Neural cell (in vitro differentiated cells): ENCODE measurements around the gene PTPRZ1. TPM values are rescaled to one million over a fixed set of nuclear protein-coding genes. Genes with fewer than 3 reads are reported as not detected.

Experiments
- H2AFZ ChIP-seq: fragments of 200-600, 300-800 bp; sonication (generic), shearing (Covaris generic); 2 replicates; pipeline ENCODE4 v1.6.0; 2014; ENCODE audit warnings: low read depth, mild to moderate bottlenecking, antibody characterized with exemption, low read length, moderate library complexity
- H3F3A ChIP-seq: fragments of 200-600 bp; shearing (Covaris generic); 2 replicates; pipeline ENCODE4 v1.6.1; 2016; ENCODE audit warnings: mild to moderate bottlenecking, moderate library complexity, mixed read lengths, antibody characterized with exemption, low read length; ENCODE audit not compliant: insufficient read depth, poor library complexity, severe bottlenecking
- H3K27ac ChIP-seq: fragments of 200-600, 300-800 bp; sonication (generic), shearing (Covaris generic); 2 replicates; pipeline ENCODE4 v1.5.1; 2014; ENCODE audit warnings: mild to moderate bottlenecking, low read length, moderate library complexity
- H3K27me3 ChIP-seq: fragments of 300-800, 200-600 bp; sonication (generic), shearing (Covaris generic); 2 replicates; pipeline ENCODE4 v1.6.0; 2014; ENCODE audit warnings: mild to moderate bottlenecking, low read depth, low read length, moderate library complexity; ENCODE audit not compliant: insufficient read depth
- H3K36me3 ChIP-seq: fragments of 300-800, 200-600 bp; sonication (generic), shearing (Covaris generic); 2 replicates; pipeline ENCODE4 v1.5.1; 2014; ENCODE audit warnings: mild to moderate bottlenecking, antibody characterized with exemption, low read length, moderate library complexity; ENCODE audit not compliant: insufficient read depth
- H3K4me2 ChIP-seq: fragments of 300-800, 200-600 bp; sonication (generic), shearing (Covaris generic); 2 replicates; pipeline ENCODE4 v1.6.0; 2014; ENCODE audit warnings: mild to moderate bottlenecking, low read length
- H3K4me3 ChIP-seq: fragments of 300-800, 200-600 bp; sonication (generic), shearing (Covaris generic); 2 replicates; pipeline ENCODE4 v1.5.1; 2014; ENCODE audit warnings: mild to moderate bottlenecking, low read length, moderate library complexity
- H3K79me2 ChIP-seq: fragments of 200-600 bp; shearing (Covaris generic); replicated peaks from 2 replicates; pipeline ENCODE4 v1.6.0; 2014; ENCODE audit warnings: mild to moderate bottlenecking, low read length, moderate library complexity; ENCODE audit not compliant: insufficient read depth
- H3K9ac ChIP-seq: fragments of 300-800, 200-600 bp; sonication (generic), shearing (Covaris generic); 2 replicates; pipeline ENCODE4 v1.6.1; 2016; ENCODE audit warnings: mild to moderate bottlenecking, low read length, mixed read lengths
- H3K9me2 ChIP-seq: fragments of 200-600 bp; shearing (Covaris generic); 2 replicates; pipeline ENCODE4 v1.6.1; 2016; ENCODE audit warnings: mild to moderate bottlenecking, low read length, mixed read lengths; ENCODE audit not compliant: insufficient read depth
- H3K9me3 ChIP-seq: fragments of 200-600, 300-800 bp; sonication (generic), shearing (Covaris generic); 2 replicates; pipeline ENCODE4 v1.6.1; 2016; ENCODE audit warnings: mild to moderate bottlenecking, mixed run types, low read length, moderate library complexity, mixed read lengths
- H4K20me1 ChIP-seq: fragments of 200-600 bp; shearing (Covaris generic); 2 replicates; pipeline ENCODE4 v1.6.1; 2016; ENCODE audit warnings: mild to moderate bottlenecking, mixed run types; ENCODE audit not compliant: insufficient read depth
- CTCF ChIP-seq: fragments of 450-650 bp; IDR thresholded peaks from 2 replicates; pipeline ENCODE4 v1.5.1; 2014; ENCODE audit warnings: antibody characterized with exemption, mild to moderate bottlenecking, moderate library complexity; ENCODE audit not compliant: poor library complexity, severe bottlenecking
- EP300 ChIP-seq: fragments of 450-650 bp; conservative IDR thresholded peaks from 2 replicates; pipeline ENCODE4 v1.6.1; 2014; ENCODE audit warnings: antibody characterized with exemption, mild to moderate bottlenecking, moderate library complexity; ENCODE audit not compliant: poor library complexity, severe bottlenecking
- EZH2 ChIP-seq: fragments of 200-600, 300-800 bp; shearing (Covaris generic), sonication (generic); IDR thresholded peaks from 2 replicates; pipeline ENCODE4 v1.6.1; 2014; ENCODE audit warnings: antibody characterized with exemption, low read length, borderline replicate concordance, mild to moderate bottlenecking; ENCODE audit not compliant: insufficient read depth, poor library complexity, severe bottlenecking
- MXI1 ChIP-seq: fragments of 450-650 bp; conservative IDR thresholded peaks from 2 replicates; pipeline ENCODE4 v1.6.1; 2014; ENCODE audit warnings: antibody characterized with exemption, mild to moderate bottlenecking; ENCODE audit not compliant: poor library complexity, severe bottlenecking
- POLR2AphosphoS5 ChIP-seq: IDR thresholded peaks from 2 replicates; pipeline ENCODE4 v1.6.1; 2012
- RAD21 ChIP-seq: fragments of 450-650 bp; conservative IDR thresholded peaks from 2 replicates; pipeline ENCODE4 v1.6.1; 2014; ENCODE audit warnings: antibody characterized with exemption, mild to moderate bottlenecking, moderate library complexity
- REST ChIP-seq: IDR thresholded peaks from 2 replicates; pipeline ENCODE4 v1.6.1; 2012; ENCODE audit warnings: borderline replicate concordance
- SMC3 ChIP-seq: fragments of 450-650 bp; conservative IDR thresholded peaks from 2 replicates; pipeline ENCODE4 v1.6.1; 2014; ENCODE audit warnings: antibody characterized with exemption, mild to moderate bottlenecking, moderate library complexity; ENCODE audit not compliant: poor library complexity
- TAF1 ChIP-seq: IDR thresholded peaks from 2 replicates; pipeline ENCODE4 v1.6.1; 2012; ENCODE audit warnings: low read depth
- polyA plus RNA-seq: library from polyadenylated mRNA; depleted of rRNA; stranded (reverse); fragments of >200 nt; gene quantifications from 2 replicates; pipeline ENCODE4 v1.2.3, GENCODE V29; 2014

The PTPRZ1 gene
- polyA plus RNA-seq, 1 donor from 2014 or later: 11.8 TPM

DNA sequence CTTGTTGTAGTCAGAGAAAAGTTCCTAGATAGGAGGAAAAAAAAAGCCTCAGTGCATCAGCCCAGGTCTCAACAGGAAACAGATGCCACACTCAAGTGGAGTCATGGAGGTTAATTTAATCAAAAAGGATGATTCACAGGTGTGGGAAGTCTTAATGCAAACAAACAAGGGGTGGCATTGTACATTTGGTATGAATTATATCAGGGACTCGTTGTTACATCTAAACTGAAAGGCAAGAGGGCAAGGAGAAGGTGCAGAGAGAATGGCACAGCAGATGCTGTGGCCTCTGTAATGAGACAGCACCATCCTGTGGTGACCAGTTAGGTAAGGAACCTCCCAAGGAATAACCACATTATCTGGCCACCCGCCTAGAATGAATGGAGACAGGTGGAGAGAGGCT, 133.7 kb downstream of the PTPRZ1 start:
- Histone ChIP-seq H3K9me2 (no peaks in the 10 kb centered on the region), H3K9me3 (no peaks in the 10 kb centered on the region), H3K9ac (no peak overlapping the region), H3K27me3 (no peaks in the 10 kb centered on the region), H3K4me3 (no peak overlapping the region), H3K4me2 (no peak overlapping the region), H4K20me1 (no peaks in the 10 kb centered on the region), H3K36me3 (peaks cover 9% of the 10 kb centered on the region), H3F3A (no peaks in the 10 kb centered on the region), H2AFZ (no peak overlapping the region), H3K79me2 (no peaks in the 10 kb centered on the region), H3K27ac (no peak overlapping the region)
- TF ChIP-seq TAF1: no peak
- no peak for TF ChIP-seq SMC3
- TF ChIP-seq CTCF: no peak

DNA sequence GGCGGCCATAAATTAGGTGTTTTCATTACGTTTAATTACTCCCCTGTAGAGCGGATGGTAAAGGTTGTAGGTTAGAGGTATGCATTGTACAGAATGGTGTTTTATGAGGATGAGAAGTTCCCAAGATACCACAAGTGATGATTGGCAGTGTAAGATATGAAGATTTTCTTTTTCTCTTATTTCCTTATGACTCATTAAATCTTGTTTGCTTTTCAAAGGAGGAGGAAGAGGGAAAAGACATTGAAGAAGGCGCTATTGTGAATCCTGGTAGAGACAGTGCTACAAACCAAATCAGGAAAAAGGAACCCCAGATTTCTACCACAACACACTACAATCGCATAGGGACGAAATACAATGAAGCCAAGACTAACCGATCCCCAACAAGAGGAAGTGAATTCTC, 137.2 kb downstream of the PTPRZ1 start:
- H3K4me3 ChIP-seq: no peak overlapping the region

More for the DNA sequence above, 137.2 kb downstream of the PTPRZ1 start:
- no peak overlapping the region for H3K27ac ChIP-seq
- TF ChIP-seq REST (no peak), CTCF (no peak), MXI1 (no peak), POLR2AphosphoS5 (no peak), EP300 (no peak), SMC3 (no peak), TAF1 (no peak), EZH2 (no peak), RAD21 (no peak)
- H3K36me3 ChIP-seq: peaks cover 9% of the 10 kb centered on the region
- H3K9ac ChIP-seq: no peak overlapping the region
- no peaks in the 10 kb centered on the region for H3K9me3 ChIP-seq
- no peak overlapping the region for H2AFZ ChIP-seq
- H3K27me3 ChIP-seq: no peaks in the 10 kb centered on the region
- no peaks in the 10 kb centered on the region for H4K20me1 ChIP-seq
- H3K9me2 ChIP-seq: no peaks in the 10 kb centered on the region
- H3K79me2 ChIP-seq: no peaks in the 10 kb centered on the region
- no peaks in the 10 kb centered on the region for H3F3A ChIP-seq
- no peak overlapping the region for H3K4me2 ChIP-seq
